Neural progenitor cell (in vitro differentiated cells): ENCODE results near the gene OPCML. TPM values are rescaled to one million over a fixed set of nuclear protein-coding genes. Genes with fewer than 3 reads are reported as not detected.

ENCODE experiments used
- DNase-seq: peaks from one replicate; pipeline ENCODE4 v3.0.0-alpha.2; 2016; ENCODE audit warnings: low spot score
- H2AFZ ChIP-seq: fragments of 200-600 bp; sonication (generic); replicated peaks from 2 replicates; pipeline ENCODE4 v1.6.1; 2016; ENCODE audit warnings: antibody characterized with exemption
- H3F3A ChIP-seq: fragments of 200-600 bp; sonication (generic); 2 replicates; pipeline ENCODE4 v1.6.1; 2016; ENCODE audit warnings: antibody characterized with exemption, low read depth
- H3K27ac ChIP-seq: fragments of 200-600 bp; sonication (generic); 2 replicates; pipeline ENCODE4 v1.5.1; 2016; ENCODE audit warnings: mild to moderate bottlenecking
- H3K27me3 ChIP-seq: fragments of 200-600 bp; sonication (generic); 2 replicates; pipeline ENCODE4 v1.6.1; 2016; ENCODE audit warnings: mild to moderate bottlenecking, moderate library complexity
- H3K36me3 ChIP-seq: fragments of 200-600 bp; sonication (generic); 2 replicates; pipeline ENCODE4 v1.5.1; 2016
- H3K4me1 ChIP-seq: fragments of 200-600 bp; sonication (generic); 2 replicates; pipeline ENCODE4 v1.6.1; 2016; ENCODE audit warnings: mixed run types
- H3K4me2 ChIP-seq: fragments of 200-600 bp; sonication (generic); 2 replicates; pipeline ENCODE4 v1.6.1; 2016
- H3K4me3 ChIP-seq: fragments of 200-600 bp; sonication (generic); 2 replicates; pipeline ENCODE4 v1.5.1; 2016
- H3K79me2 ChIP-seq: fragments of 200-600 bp; sonication (generic); 2 replicates; pipeline ENCODE4 v1.6.1; 2016; ENCODE audit warnings: low read depth
- H3K9ac ChIP-seq: fragments of 200-600 bp; sonication (generic); 2 replicates; pipeline ENCODE4 v1.6.1; 2016
- H3K9me3 ChIP-seq: fragments of 200-600 bp; sonication (generic); 2 replicates; pipeline ENCODE4 v1.5.1; 2016; ENCODE audit warnings: low read depth
- H4K20me1 ChIP-seq: fragments of 200-600 bp; sonication (generic); 2 replicates; pipeline ENCODE4 v1.6.1; 2016; ENCODE audit warnings: low read depth
- H3K27ac Mint-ChIP-seq: 3 replicates; pipeline ENCODE4 v1.8.0; 2021; ENCODE audit warnings: mixed read lengths
- H3K27me3 Mint-ChIP-seq: 2 replicates; pipeline ENCODE4 v1.8.0; 2022; ENCODE audit warnings: low read depth, mild to moderate bottlenecking, inconsistent platforms, moderate library complexity, mixed read lengths; ENCODE audit not compliant: insufficient read depth
- H3K36me3 Mint-ChIP-seq: 3 replicates; pipeline ENCODE4 v1.8.0; 2021; ENCODE audit warnings: mixed read lengths
- H3K4me1 Mint-ChIP-seq: 3 replicates; pipeline ENCODE4 v1.8.0; 2021; ENCODE audit warnings: mixed read lengths
- H3K4me3 Mint-ChIP-seq: 3 replicates; pipeline ENCODE4 v1.8.0; 2021; ENCODE audit warnings: mild to moderate bottlenecking, moderate library complexity, mixed read lengths
- H3K9me3 Mint-ChIP-seq: 3 replicates; pipeline ENCODE4 v1.8.0; 2020; ENCODE audit warnings: mixed read lengths
- CTCF ChIP-seq: fragments of 200-600 bp; sonication (generic); IDR thresholded peaks from 2 replicates; pipeline ENCODE4 v1.5.1; 2017; ENCODE audit warnings: antibody characterized with exemption, mild to moderate bottlenecking
- EZH2 ChIP-seq: fragments of 200-600 bp; sonication (generic); IDR thresholded peaks from 2 replicates; pipeline ENCODE4 v1.6.1; 2017; ENCODE audit warnings: antibody characterized with exemption, mild to moderate bottlenecking, moderate library complexity
- EZH2phosphoT487 ChIP-seq: fragments of 200-600 bp; sonication (generic); IDR thresholded peaks from 2 replicates; pipeline ENCODE4 v1.6.1; 2017; ENCODE audit warnings: antibody characterized with exemption
- total RNA-seq: library from RNA; depleted of rRNA; stranded (reverse); fragments of >200 nt; gene quantifications from 2 replicates; pipeline ENCODE4 v1.2.3, GENCODE V29; 2015; ENCODE audit warnings: low replicate concordance

The OPCML gene
- total RNA-seq, 1 donor from 2014 or later: 0.02 TPM

DNA sequence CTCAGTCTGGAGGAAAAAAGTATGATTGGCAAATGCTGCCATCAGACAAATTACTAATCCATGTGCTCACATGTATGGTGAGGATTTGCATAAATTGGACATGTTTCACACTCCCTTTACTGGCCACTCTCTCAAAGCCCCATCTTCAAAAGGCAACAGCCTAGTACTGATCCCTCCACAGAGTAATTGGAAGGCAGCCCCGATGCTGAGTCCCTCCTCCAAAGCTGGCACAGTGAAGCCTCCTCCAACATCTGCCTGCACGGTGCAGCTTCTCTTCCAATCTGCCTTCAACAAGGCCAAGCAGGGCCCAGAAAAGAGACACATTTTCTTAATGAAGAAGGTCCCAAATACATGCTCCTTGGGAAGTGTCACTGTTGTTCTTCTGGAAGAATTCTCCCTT lies 350.6 kb downstream of the OPCML start:
- Mint-ChIP-seq H3K36me3 (no peaks in the 10 kb centered on the region), H3K9me3 (no peaks in the 10 kb centered on the region), H3K4me1 (no peaks in the 10 kb centered on the region), H3K27ac (no peak overlapping the region), H3K4me3 (no peak overlapping the region), H3K27me3 (no peaks in the 10 kb centered on the region)
- Histone ChIP-seq H3K9ac (no peak overlapping the region), H4K20me1 (no peaks in the 10 kb centered on the region), H3K27me3 (no peaks in the 10 kb centered on the region), H3K79me2 (no peaks in the 10 kb centered on the region), H3K9me3 (no peaks in the 10 kb centered on the region), H3K4me2 (no peak overlapping the region), H3F3A (no peaks in the 10 kb centered on the region), H3K4me3 (no peak overlapping the region), H3K27ac (no peak overlapping the region), H3K36me3 (no peaks in the 10 kb centered on the region), H3K4me1 (no peaks in the 10 kb centered on the region), H2AFZ (no peak overlapping the region)
- no peak for DNase-seq
- TF ChIP-seq CTCF: no peak
- no peak for TF ChIP-seq EZH2
- TF ChIP-seq EZH2phosphoT487: no peak

- no peak overlapping the region for H3K4me3 Mint-ChIP-seq
- H3K4me1 ChIP-seq: no peaks in the 10 kb centered on the region
- H3F3A ChIP-seq: no peaks in the 10 kb centered on the region
Measured at GRCh38 chr11:133181066-133181465, 351.2 kb downstream of the OPCML start.

GRCh38 chr11:133180201-133180600 lies 352.1 kb downstream of the OPCML start:
- no peaks in the 10 kb centered on the region for H3K9me3 Mint-ChIP-seq
- H3F3A ChIP-seq: no peaks in the 10 kb centered on the region
- no peak overlapping the region for H3K27ac ChIP-seq
- no peaks in the 10 kb centered on the region for H3K79me2 ChIP-seq
- no peaks in the 10 kb centered on the region for H3K9me3 ChIP-seq
- H3K4me1 ChIP-seq: no peaks in the 10 kb centered on the region
- H3K9ac ChIP-seq: no peak overlapping the region
- H3K4me1 Mint-ChIP-seq: no peaks in the 10 kb centered on the region
- H3K27me3 Mint-ChIP-seq: no peaks in the 10 kb centered on the region
- TF ChIP-seq EZH2phosphoT487: no peak
- TF ChIP-seq EZH2: no peak
- no peak for TF ChIP-seq CTCF
- H3K4me3 Mint-ChIP-seq: no peak overlapping the region
- H3K36me3 ChIP-seq: no peaks in the 10 kb centered on the region
- no peak overlapping the region for H3K4me2 ChIP-seq
- no peak overlapping the region for H2AFZ ChIP-seq
- H4K20me1 ChIP-seq: no peaks in the 10 kb centered on the region
- no peaks in the 10 kb centered on the region for H3K36me3 Mint-ChIP-seq
- H3K27me3 ChIP-seq: no peaks in the 10 kb centered on the region
- DNase-seq: no peak
- no peak overlapping the region for H3K27ac Mint-ChIP-seq
- H3K4me3 ChIP-seq: no peak overlapping the region

More at GRCh38 chr11:133181066-133181465, 351.2 kb downstream of the OPCML start:
- Histone ChIP-seq H3K27me3 (no peaks in the 10 kb centered on the region), H3K4me2 (no peak overlapping the region), H3K27ac (no peak overlapping the region), H2AFZ (no peak overlapping the region), H3K9ac (no peak overlapping the region), H3K79me2 (no peaks in the 10 kb centered on the region), H3K9me3 (no peaks in the 10 kb centered on the region), H4K20me1 (no peaks in the 10 kb centered on the region), H3K4me3 (no peak overlapping the region), H3K36me3 (no peaks in the 10 kb centered on the region)
- Mint-ChIP-seq H3K4me1 (no peaks in the 10 kb centered on the region), H3K27ac (no peak overlapping the region), H3K27me3 (no peaks in the 10 kb centered on the region), H3K36me3 (no peaks in the 10 kb centered on the region), H3K9me3 (no peaks in the 10 kb centered on the region)
- TF ChIP-seq EZH2phosphoT487 (no peak), CTCF (no peak), EZH2 (no peak)
- DNase-seq: no peak

- Histone ChIP-seq H3K27me3 (no peaks in the 10 kb centered on the region), H3K4me2 (no peak overlapping the region), H3K27ac (no peak overlapping the region), H3K4me1 (no peaks in the 10 kb centered on the region), H4K20me1 (no peaks in the 10 kb centered on the region), H3K9me3 (no peaks in the 10 kb centered on the region), H3K9ac (no peak overlapping the region), H3K4me3 (no peak overlapping the region), H2AFZ (no peak overlapping the region), H3K79me2 (no peaks in the 10 kb centered on the region), H3K36me3 (no peaks in the 10 kb centered on the region), H3F3A (no peaks in the 10 kb centered on the region)
- Mint-ChIP-seq H3K36me3 (no peaks in the 10 kb centered on the region), H3K4me1 (no peaks in the 10 kb centered on the region), H3K27ac (no peak overlapping the region), H3K9me3 (no peaks in the 10 kb centered on the region), H3K27me3 (no peaks in the 10 kb centered on the region), H3K4me3 (no peak overlapping the region)
- TF ChIP-seq EZH2phosphoT487 (no peak), EZH2 (no peak), CTCF (no peak)
- DNase-seq: no peak
Measured at GRCh38 chr11:133176748-133177147, 355.6 kb downstream of the OPCML start.
